Chondrocyte (in vitro differentiated cells): ENCODE results near the gene SOX9. TPM values are rescaled to one million over a fixed set of nuclear protein-coding genes. Genes with fewer than 3 reads are reported as not detected.

Experiments used
- DNase-seq: peaks from one replicate; pipeline ENCODE4 v3.0.0; 2021; ENCODE audit warnings: mixed read lengths, low spot score
- H3K27ac Mint-ChIP-seq: one replicate; pipeline ENCODE4 v1.8.0; 2021; ENCODE audit warnings: mild to moderate bottlenecking, moderate library complexity, mixed read lengths; ENCODE audit not compliant: unreplicated experiment
- H3K27me3 Mint-ChIP-seq: 2 replicates; pipeline ENCODE4 v1.8.0; 2021; ENCODE audit warnings: low read depth, mixed read lengths
- H3K36me3 Mint-ChIP-seq: 2 replicates; pipeline ENCODE4 v1.8.0; 2021; ENCODE audit warnings: low read depth, mixed read lengths
- H3K4me1 Mint-ChIP-seq: 2 replicates; pipeline ENCODE4 v1.8.0; 2021; ENCODE audit warnings: low read depth, mild to moderate bottlenecking, mixed read lengths
- H3K4me3 Mint-ChIP-seq: one replicate; pipeline ENCODE4 v1.8.0; 2021; ENCODE audit warnings: mild to moderate bottlenecking, moderate library complexity, mixed read lengths; ENCODE audit not compliant: unreplicated experiment
- H3K9me3 Mint-ChIP-seq: 2 replicates; pipeline ENCODE4 v1.8.0; 2021; ENCODE audit warnings: low read depth, mixed read lengths
- CTCF ChIP-seq: fragments of 200-600 bp; sonication (generic); IDR thresholded peaks from 2 replicates; pipeline ENCODE4 v1.5.0; 2021; ENCODE audit warnings: antibody characterized with exemption, mild to moderate bottlenecking, moderate library complexity
- total RNA-seq: library from RNA; stranded (reverse); gene quantifications from 3 replicates; pipeline ENCODE4 v1.2.1, GENCODE V29; 2021

SOX9 gene
- total RNA-seq, 1 donor from 2014 or later: 9.5 TPM

- no peak for TF ChIP-seq CTCF
- Mint-ChIP-seq H3K9me3 (peaks cover 2% of the 10 kb centered on the region), H3K36me3 (no peaks in the 10 kb centered on the region), H3K27me3 (peaks cover 3% of the 10 kb centered on the region), H3K4me1 (peaks cover 3% of the 10 kb centered on the region), H3K4me3 (no peak overlapping the region), H3K27ac (no peak overlapping the region)
- DNase-seq: no peak
These were observed 43.4 kb downstream of the SOX9 start for GRCh38 chr17:72164158-72164739.

GRCh38 chr17:72165192-72165866 lies 44.5 kb downstream of the SOX9 start:
- peaks cover 4% of the 10 kb centered on the region for H3K4me1 Mint-ChIP-seq
- TF ChIP-seq CTCF: no peak

GRCh38 chr17:72165867-72166439 lies 45.1 kb downstream of the SOX9 start:
- Mint-ChIP-seq H3K9me3 (peaks cover 2% of the 10 kb centered on the region), H3K4me3 (no peak overlapping the region), H3K36me3 (peaks cover 2% of the 10 kb centered on the region), H3K27ac (no peak overlapping the region), H3K4me1 (peaks cover 4% of the 10 kb centered on the region), H3K27me3 (peaks cover 3% of the 10 kb centered on the region)
- no peak for TF ChIP-seq CTCF
- no peak for DNase-seq

More at GRCh38 chr17:72165192-72165866, 44.5 kb downstream of the SOX9 start:
- no peaks in the 10 kb centered on the region for H3K36me3 Mint-ChIP-seq
- H3K27me3 Mint-ChIP-seq: peaks cover 3% of the 10 kb centered on the region
- no peak for DNase-seq
- no peak overlapping the region for H3K4me3 Mint-ChIP-seq
- peaks cover 2% of the 10 kb centered on the region for H3K9me3 Mint-ChIP-seq
- H3K27ac Mint-ChIP-seq: no peak overlapping the region

- Mint-ChIP-seq H3K9me3 (peaks cover 1% of the 10 kb centered on the region), H3K4me3 (no peak overlapping the region)
- no peak for TF ChIP-seq CTCF
These were observed 46.8 kb downstream of the SOX9 start for GRCh38 chr17:72167593-72167992.

GRCh38 chr17:72169823-72170222 lies 49.0 kb downstream of the SOX9 start:
- H3K4me1 Mint-ChIP-seq: peaks cover 10% of the 10 kb centered on the region

More at GRCh38 chr17:72167593-72167992, 46.8 kb downstream of the SOX9 start:
- no peak for DNase-seq
- H3K36me3 Mint-ChIP-seq: peaks cover 2% of the 10 kb centered on the region
- peaks cover 4% of the 10 kb centered on the region for H3K4me1 Mint-ChIP-seq
- H3K27ac Mint-ChIP-seq: no peak overlapping the region
- peaks cover 3% of the 10 kb centered on the region for H3K27me3 Mint-ChIP-seq

More at GRCh38 chr17:72169823-72170222, 49.0 kb downstream of the SOX9 start:
- Mint-ChIP-seq H3K4me3 (no peak overlapping the region), H3K9me3 (no peaks in the 10 kb centered on the region), H3K27ac (no peak overlapping the region), H3K27me3 (peaks cover 2% of the 10 kb centered on the region), H3K36me3 (peaks cover 2% of the 10 kb centered on the region)
- no peak for TF ChIP-seq CTCF
- no peak for DNase-seq
